ENCODE measurements around the gene ACOT4. TPM values are rescaled to one million over a fixed set of nuclear protein-coding genes. Genes with fewer than 3 reads are reported as not detected.
"Not testable (repeated sequence)": the region's sequence is repeated elsewhere in the genome, so short reads cannot be mapped to it uniquely, and the experiment has no call there.

ACOT4 gene
- total and polyA plus RNA-seq, 4 donors = 2.5 to 12.9 (median 10.8) TPM

DNA sequence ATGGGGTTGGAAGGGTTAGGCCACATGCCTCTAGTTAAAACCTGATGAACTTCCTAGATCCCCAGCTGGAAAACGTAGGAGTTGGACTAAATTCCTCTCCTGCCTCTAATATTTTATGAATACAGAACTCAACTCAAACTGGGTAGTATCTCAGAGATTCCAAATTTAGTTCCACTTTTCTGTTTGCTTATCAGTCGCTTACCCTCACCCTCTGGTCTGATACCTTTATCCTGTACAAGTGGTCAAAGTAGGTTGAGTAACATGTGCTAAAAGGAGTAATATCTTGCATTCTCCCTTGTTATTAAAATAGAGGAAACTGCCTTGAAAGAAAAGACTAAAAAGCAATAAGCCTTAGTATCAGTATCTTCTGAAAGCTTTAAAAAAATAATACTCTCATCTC, 34.5 kb upstream of the ACOT4 start:
- H3K27me3 ChIP-seq (ENCODE audit: control insufficient read depth in 4 of 4, insufficient read depth in 4 of 4, low read length in 3 of 4); H3K27ac ChIP-seq (ENCODE audit: low read depth in 1 of 2, low read length in 2 of 2); H3K4me1 ChIP-seq (ENCODE audit: control insufficient read depth in 4 of 4, insufficient read depth in 4 of 4, low read length in 3 of 4); H3K9me3 ChIP-seq (ENCODE audit: control insufficient read depth in 4 of 4, low read length in 3 of 4); H3K36me3 ChIP-seq (ENCODE audit: control insufficient read depth in 4 of 4, insufficient read depth in 3 of 4, low read depth in 1 of 4, low read length in 3 of 4); DNase-seq (ENCODE audit: low spot score); H3K4me3 ChIP-seq (ENCODE audit: low read depth in 1 of 3, low read length in 3 of 3); H3K9ac ChIP-seq (ENCODE audit: low read depth in 1 of 2, low read length in 2 of 2): not testable (repeated sequence)
- WGBS = 24% methylated on average over 2 of the region's 2 CpGs
- peak in 1 of 2 donors; percentile 15 for TF ChIP-seq HNF4A (conservative IDR thresholded peaks at IDR 0.05)

DNA sequence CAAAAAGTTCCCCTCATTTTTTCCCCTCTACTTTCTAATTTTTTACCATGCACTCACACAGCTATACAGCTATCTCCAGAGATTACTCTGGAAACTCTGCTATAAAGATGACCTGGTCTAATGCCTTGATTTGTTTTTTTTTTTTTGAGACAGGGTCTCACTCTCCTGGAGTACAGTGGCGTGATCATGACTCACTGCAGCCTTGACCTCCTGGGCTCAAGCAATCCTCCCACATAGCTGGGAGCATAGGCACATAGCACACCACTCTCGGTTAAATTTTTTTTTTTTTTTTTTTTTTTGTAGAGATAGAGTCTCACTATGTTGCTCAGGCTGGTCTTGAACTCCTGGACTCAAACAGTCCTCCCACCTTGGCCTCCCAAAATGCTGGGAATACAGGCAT, 33.4 kb upstream of the ACOT4 start:
- H3K36me3 ChIP-seq (ENCODE audit: control insufficient read depth in 4 of 4, insufficient read depth in 3 of 4, low read depth in 1 of 4, low read length in 3 of 4); H3K9ac ChIP-seq (ENCODE audit: low read depth in 1 of 2, low read length in 2 of 2); H3K4me3 ChIP-seq (ENCODE audit: low read depth in 1 of 3, low read length in 3 of 3); DNase-seq (ENCODE audit: low spot score); H3K27me3 ChIP-seq (ENCODE audit: control insufficient read depth in 4 of 4, insufficient read depth in 4 of 4, low read length in 3 of 4); H3K9me3 ChIP-seq (ENCODE audit: control insufficient read depth in 4 of 4, low read length in 3 of 4); H3K27ac ChIP-seq (ENCODE audit: low read depth in 1 of 2, low read length in 2 of 2); H3K4me1 ChIP-seq (ENCODE audit: control insufficient read depth in 4 of 4, insufficient read depth in 4 of 4, low read length in 3 of 4): not testable (repeated sequence)
- 78% methylated on average over 1 of the region's 2 CpGs for WGBS

DNA sequence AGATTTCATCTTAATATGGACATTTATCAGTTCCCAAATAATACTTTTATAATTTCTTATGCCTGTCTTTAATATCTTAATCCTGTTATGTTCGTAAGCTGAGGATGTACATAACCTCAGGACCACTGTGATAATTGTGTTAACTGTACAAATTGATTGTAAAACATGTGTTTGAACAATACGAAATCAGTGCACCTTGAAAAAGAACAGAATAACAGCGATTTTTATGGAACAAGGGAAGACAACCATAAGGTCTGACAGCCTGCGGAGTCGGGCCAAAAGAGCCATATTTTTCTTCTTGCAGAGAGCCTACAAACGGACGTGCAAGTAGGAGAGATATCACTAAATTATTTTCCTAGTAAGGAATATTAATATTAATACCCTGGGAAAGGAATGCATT, 29.4 kb upstream of the ACOT4 start:
- not testable (repeated sequence) for H3K4me3 ChIP-seq (ENCODE audit: low read depth in 1 of 3, low read length in 3 of 3); H3K9me3 ChIP-seq (ENCODE audit: control insufficient read depth in 4 of 4, low read length in 3 of 4); H3K9ac ChIP-seq (ENCODE audit: low read depth in 1 of 2, low read length in 2 of 2); DNase-seq (ENCODE audit: low spot score); H3K36me3 ChIP-seq (ENCODE audit: control insufficient read depth in 4 of 4, insufficient read depth in 3 of 4, low read depth in 1 of 4, low read length in 3 of 4); H3K4me1 ChIP-seq (ENCODE audit: control insufficient read depth in 4 of 4, insufficient read depth in 4 of 4, low read length in 3 of 4); H3K27me3 ChIP-seq (ENCODE audit: control insufficient read depth in 4 of 4, insufficient read depth in 4 of 4, low read length in 3 of 4); H3K27ac ChIP-seq (ENCODE audit: low read depth in 1 of 2, low read length in 2 of 2)
- WGBS = 97% methylated on average over 7 of the region's 7 CpGs

- not testable (repeated sequence) for H3K36me3 ChIP-seq (ENCODE audit: control insufficient read depth in 4 of 4, insufficient read depth in 3 of 4, low read depth in 1 of 4, low read length in 3 of 4); DNase-seq (ENCODE audit: low spot score); H3K27me3 ChIP-seq (ENCODE audit: control insufficient read depth in 4 of 4, insufficient read depth in 4 of 4, low read length in 3 of 4); H3K4me1 ChIP-seq (ENCODE audit: control insufficient read depth in 4 of 4, insufficient read depth in 4 of 4, low read length in 3 of 4); H3K9ac ChIP-seq (ENCODE audit: low read depth in 1 of 2, low read length in 2 of 2); H3K9me3 ChIP-seq (ENCODE audit: control insufficient read depth in 4 of 4, low read length in 3 of 4); H3K4me3 ChIP-seq (ENCODE audit: low read depth in 1 of 3, low read length in 3 of 3); H3K27ac ChIP-seq (ENCODE audit: low read depth in 1 of 2, low read length in 2 of 2)
- peak in 1 of 2 donors; percentile 52 for TF ChIP-seq RXRA (IDR thresholded peaks at IDR 0.05)
- peak; percentile 23 to 68 for TF ChIP-seq HNF4A (conservative IDR thresholded peaks at IDR 0.05)
- WGBS = 62% methylated on average over 6 of the region's 6 CpGs
These were observed 29.0 kb upstream of the ACOT4 start for GRCh38 chr14:73562696-73563095.

GRCh38 chr14:73566431-73566830, 25.2 kb upstream of the ACOT4 start:
- H3K36me3 ChIP-seq (ENCODE audit: control insufficient read depth in 4 of 4, insufficient read depth in 3 of 4, low read depth in 1 of 4, low read length in 3 of 4); H3K4me3 ChIP-seq (ENCODE audit: low read depth in 1 of 3, low read length in 3 of 3); H3K27me3 ChIP-seq (ENCODE audit: control insufficient read depth in 4 of 4, insufficient read depth in 4 of 4, low read length in 3 of 4); DNase-seq (ENCODE audit: low spot score); H3K9me3 ChIP-seq (ENCODE audit: control insufficient read depth in 4 of 4, low read length in 3 of 4); H3K27ac ChIP-seq (ENCODE audit: low read depth in 1 of 2, low read length in 2 of 2); H3K9ac ChIP-seq (ENCODE audit: low read depth in 1 of 2, low read length in 2 of 2): not testable (repeated sequence)
- peaks cover 2 to 23% (median 6%) of the 10 kb centered on the region in 4 donors for H3K4me1 ChIP-seq (ENCODE audit: control insufficient read depth in 4 of 4, insufficient read depth in 4 of 4, low read length in 3 of 4)
- WGBS = 97% methylated on average over 18 of the region's 18 CpGs

DNA sequence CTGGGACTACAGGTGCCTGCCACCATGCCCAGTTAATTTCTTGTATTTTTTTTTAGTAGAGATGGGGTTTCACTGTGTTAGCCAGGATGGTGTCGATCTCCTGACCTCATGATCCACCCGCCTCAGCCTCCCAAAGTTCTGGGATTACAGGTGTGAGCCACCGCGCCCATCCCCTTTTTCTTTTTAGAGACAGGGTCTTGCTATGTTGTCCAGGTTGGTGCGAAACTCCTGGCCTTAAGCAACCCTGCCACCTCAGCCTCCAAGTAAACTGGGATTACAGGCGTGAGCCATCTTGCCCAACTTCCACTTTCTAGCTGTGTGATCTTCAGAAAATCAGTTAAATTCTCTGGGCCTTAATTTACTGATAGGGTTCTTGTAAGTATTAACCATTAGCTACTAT, 24.7 kb upstream of the ACOT4 start:
- H3K4me3 ChIP-seq (ENCODE audit: low read depth in 1 of 3, low read length in 3 of 3) = not testable (repeated sequence)
- 99% methylated on average over 6 of the region's 6 CpGs for WGBS

More for the DNA sequence above, 24.7 kb upstream of the ACOT4 start:
- not testable (repeated sequence) for H3K36me3 ChIP-seq (ENCODE audit: control insufficient read depth in 4 of 4, insufficient read depth in 3 of 4, low read depth in 1 of 4, low read length in 3 of 4); H3K9me3 ChIP-seq (ENCODE audit: control insufficient read depth in 4 of 4, low read length in 3 of 4); H3K9ac ChIP-seq (ENCODE audit: low read depth in 1 of 2, low read length in 2 of 2); H3K27me3 ChIP-seq (ENCODE audit: control insufficient read depth in 4 of 4, insufficient read depth in 4 of 4, low read length in 3 of 4); H3K27ac ChIP-seq (ENCODE audit: low read depth in 1 of 2, low read length in 2 of 2)
- DNase-seq (ENCODE audit: low spot score) = peak; percentile 9
- H3K4me1 ChIP-seq (ENCODE audit: control insufficient read depth in 4 of 4, insufficient read depth in 4 of 4, low read length in 3 of 4) = peaks cover 2 to 26% (median 6%) of the 10 kb centered on the region in 4 donors

Data from liver (tissue), 9 donors.